ENCODE data around the gene MAPK12.

DNA sequence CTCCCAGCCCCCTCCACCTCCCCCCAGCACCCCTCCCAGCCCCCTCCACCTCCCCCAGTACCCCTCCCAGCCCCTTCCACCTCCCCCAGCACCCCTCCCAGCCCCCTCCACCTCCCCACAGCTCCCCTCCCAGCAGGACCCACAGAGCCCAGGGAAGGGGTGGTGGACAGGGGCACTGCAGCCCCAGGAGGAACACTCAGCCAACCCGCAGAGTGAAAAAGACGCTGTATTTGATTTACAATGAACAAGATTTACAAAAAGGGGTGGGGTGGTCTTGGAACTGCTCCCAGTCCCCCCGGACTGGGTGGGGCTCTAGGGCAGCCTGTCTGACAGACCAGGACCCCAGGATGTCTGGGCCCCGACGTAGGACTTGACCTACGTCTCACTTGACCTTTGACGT, 13.3 kb upstream of the MAPK12 start:
- TF ChIP-seq POLR2A (IDR thresholded peaks at IDR 0.05; ENCODE audit: control extremely low read depth in 1 of 2, low read depth in 2 of 2, low read length in 2 of 2): no peak
- no peak for TF ChIP-seq HDAC6 (IDR thresholded peaks at IDR 0.05; ENCODE audit: low read depth, low read length)
- TF ChIP-seq, protein P1, sequence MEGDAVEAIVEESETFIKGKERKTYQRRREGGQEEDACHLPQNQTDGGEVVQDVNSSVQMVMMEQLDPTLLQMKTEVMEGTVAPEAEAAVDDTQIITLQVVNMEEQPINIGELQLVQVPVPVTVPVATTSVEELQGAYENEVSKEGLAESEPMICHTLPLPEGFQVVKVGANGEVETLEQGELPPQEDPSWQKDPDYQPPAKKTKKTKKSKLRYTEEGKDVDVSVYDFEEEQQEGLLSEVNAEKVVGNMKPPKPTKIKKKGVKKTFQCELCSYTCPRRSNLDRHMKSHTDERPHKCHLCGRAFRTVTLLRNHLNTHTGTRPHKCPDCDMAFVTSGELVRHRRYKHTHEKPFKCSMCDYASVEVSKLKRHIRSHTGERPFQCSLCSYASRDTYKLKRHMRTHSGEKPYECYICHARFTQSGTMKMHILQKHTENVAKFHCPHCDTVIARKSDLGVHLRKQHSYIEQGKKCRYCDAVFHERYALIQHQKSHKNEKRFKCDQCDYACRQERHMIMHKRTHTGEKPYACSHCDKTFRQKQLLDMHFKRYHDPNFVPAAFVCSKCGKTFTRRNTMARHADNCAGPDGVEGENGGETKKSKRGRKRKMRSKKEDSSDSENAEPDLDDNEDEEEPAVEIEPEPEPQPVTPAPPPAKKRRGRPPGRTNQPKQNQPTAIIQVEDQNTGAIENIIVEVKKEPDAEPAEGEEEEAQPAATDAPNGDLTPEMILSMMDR (IDR thresholded peaks at IDR 0.05; ENCODE audit: control extremely low read depth in 1 of 3, insufficient read depth in 1 of 3, low read depth in 1 of 3, low read length in 3 of 3): no peak
- no peak for TF ChIP-seq YY1 (IDR thresholded peaks at IDR 0.05; ENCODE audit: low read depth, low read length)
- TF ChIP-seq SIN3A (conservative IDR thresholded peaks at IDR 0.05 in 1 of 2, IDR thresholded peaks at IDR 0.05 in 1 of 2; ENCODE audit: low read depth in 1 of 2, low read length in 2 of 2): no peak

All from H1 (cell line).